Activated CD8-positive, alpha-beta memory T cell treated with anti-CD3 and anti-CD28 coated beads, Interleukin-2, amount 10 ng/mL, durations not matched to agents 7 days and 5 days (primary cell): Measurements from ENCODE around the gene CR1L. TPM values are rescaled to one million over a fixed set of nuclear protein-coding genes. Genes with fewer than 3 reads are reported as not detected.
"Not testable (repeated sequence)": the region's sequence is repeated elsewhere in the genome, so short reads cannot be mapped to it uniquely, and the experiment has no call there.

Experiments
- ATAC-seq: fragments of 150-1000 bp; cut with Tn5 transposase; one replicate; pipeline ENCODE4 v1.10.0; 2021; ENCODE audit warnings: moderate library complexity
- CTCF ChIA-PET: fragments of 350-600 bp; sonication (Branson Sonifier 250); formaldehyde crosslinking; loops from one replicate; lab custom pipeline; 2021; ENCODE audit warnings: antibody characterized with exemption; lab: Charles Lee
- DNase-seq: peaks from one replicate; pipeline ENCODE4 v3.0.0-alpha.2; 2020
- H3K27ac Mint-ChIP-seq: one replicate; pipeline ENCODE4 v1.8.0; 2021; ENCODE audit warnings: mild to moderate bottlenecking, mixed read lengths
- H3K27me3 Mint-ChIP-seq: one replicate; pipeline ENCODE4 v1.8.0; 2021; ENCODE audit warnings: mixed read lengths
- H3K36me3 Mint-ChIP-seq: one replicate; pipeline ENCODE4 v1.8.0; 2021; ENCODE audit warnings: mild to moderate bottlenecking, mixed read lengths
- H3K4me1 Mint-ChIP-seq: one replicate; pipeline ENCODE4 v1.8.0; 2021; ENCODE audit warnings: mixed read lengths
- H3K4me3 Mint-ChIP-seq: one replicate; pipeline ENCODE4 v1.8.0; 2021; ENCODE audit warnings: mild to moderate bottlenecking, moderate library complexity, mixed read lengths
- H3K9me3 Mint-ChIP-seq: one replicate; pipeline ENCODE4 v1.8.0; 2022; ENCODE audit warnings: low read depth, mixed read lengths
- total RNA-seq, 2 experiments: library from RNA; stranded (reverse); gene quantifications; one replicate each; pipeline ENCODE4 v1.2.3, GENCODE V29; 2021

The CR1L gene
- total RNA-seq, 2 experiments from 2014 or later: not detected

- H3K36me3 Mint-ChIP-seq, H3K9me3 Mint-ChIP-seq, H3K4me1 Mint-ChIP-seq, H3K27ac Mint-ChIP-seq, H3K27me3 Mint-ChIP-seq, H3K4me3 Mint-ChIP-seq, ATAC-seq, DNase-seq: not testable (repeated sequence)
- CTCF ChIA-PET: interaction anchor here (1.0 kb wide), 1 partner anchor 84 kb away, joined by 3 read pairs; no protein-coding TSS in a partner anchor
Observed at GRCh38 chr1:207712701-207713100, 67.8 kb downstream of the CR1L start.

GRCh38 chr1:207713529-207713928 is 68.6 kb downstream of the CR1L start:
- H3K4me1 Mint-ChIP-seq: no peaks in the 10 kb centered on the region
- H3K9me3 Mint-ChIP-seq: no peaks in the 10 kb centered on the region
- H3K4me3 Mint-ChIP-seq: no peak overlapping the region
- no peak overlapping the region for H3K27ac Mint-ChIP-seq
- DNase-seq: no peak
- no peak for ATAC-seq
- CTCF ChIA-PET: interaction anchor here (0.6 to 1.0 kb wide), 3 partner anchors 16 to 133 kb away, joined by 3 to 5 read pairs (median 3); no protein-coding TSS in a partner anchor
- no peaks in the 10 kb centered on the region for H3K27me3 Mint-ChIP-seq
- H3K36me3 Mint-ChIP-seq: no peaks in the 10 kb centered on the region

- no peak for DNase-seq
- Mint-ChIP-seq H3K4me3 (no peak overlapping the region), H3K27me3 (no peaks in the 10 kb centered on the region), H3K4me1 (no peaks in the 10 kb centered on the region), H3K9me3 (no peaks in the 10 kb centered on the region), H3K36me3 (no peaks in the 10 kb centered on the region), H3K27ac (no peak overlapping the region)
- CTCF ChIA-PET: no interaction called here
- ATAC-seq: no peak
Observed at GRCh38 chr1:207719234-207719633, 74.3 kb downstream of the CR1L start.

GRCh38 chr1:207728200-207728858 is 83.4 kb downstream of the CR1L start:
- ATAC-seq, H3K9me3 Mint-ChIP-seq, H3K4me3 Mint-ChIP-seq, H3K4me1 Mint-ChIP-seq, H3K27ac Mint-ChIP-seq, H3K36me3 Mint-ChIP-seq, H3K27me3 Mint-ChIP-seq, DNase-seq: not testable (repeated sequence)
- CTCF ChIA-PET: interaction anchor here (0.7 kb wide), 1 partner anchor 943 kb away, joined by 3 read pairs; no protein-coding TSS in a partner anchor

GRCh38 chr1:207737503-207738157 is 92.7 kb downstream of the CR1L start:
- CTCF ChIA-PET: interaction anchor here (1.2 kb wide), 1 partner anchor 60 kb away, joined by 4 read pairs; no protein-coding TSS in a partner anchor

GRCh38 chr1:207738158-207738659 is 93.3 kb downstream of the CR1L start:
- not testable (repeated sequence) for H3K36me3 Mint-ChIP-seq, H3K4me1 Mint-ChIP-seq, H3K4me3 Mint-ChIP-seq, DNase-seq, H3K27me3 Mint-ChIP-seq, H3K27ac Mint-ChIP-seq, ATAC-seq, H3K9me3 Mint-ChIP-seq
- CTCF ChIA-PET: interaction anchor here (1.2 kb wide), 1 partner anchor 59 kb away, joined by 4 read pairs; no protein-coding TSS in a partner anchor

More at GRCh38 chr1:207737503-207738157, 92.7 kb downstream of the CR1L start:
- not testable (repeated sequence) for H3K9me3 Mint-ChIP-seq, H3K27ac Mint-ChIP-seq, ATAC-seq, DNase-seq, H3K4me1 Mint-ChIP-seq, H3K4me3 Mint-ChIP-seq, H3K27me3 Mint-ChIP-seq, H3K36me3 Mint-ChIP-seq

GRCh38 chr1:207740207-207740606 is 95.3 kb downstream of the CR1L start:
- Mint-ChIP-seq H3K36me3 (no peaks in the 10 kb centered on the region), H3K4me1 (no peaks in the 10 kb centered on the region), H3K27ac (no peak overlapping the region), H3K9me3 (no peaks in the 10 kb centered on the region), H3K4me3 (no peak overlapping the region), H3K27me3 (peaks cover 7% of the 10 kb centered on the region)
- DNase-seq (no peak), ATAC-seq (no peak)
- CTCF ChIA-PET: no interaction called here

GRCh38 chr1:207742850-207743555 is 98.1 kb downstream of the CR1L start:
- H3K27ac Mint-ChIP-seq: no peak overlapping the region
- CTCF ChIA-PET: no interaction called here
- H3K4me3 Mint-ChIP-seq: no peak overlapping the region
- H3K9me3 Mint-ChIP-seq: no peaks in the 10 kb centered on the region
- H3K27me3 Mint-ChIP-seq: peaks cover 7% of the 10 kb centered on the region
- H3K36me3 Mint-ChIP-seq: no peaks in the 10 kb centered on the region
- DNase-seq (no peak), ATAC-seq (no peak)
- no peaks in the 10 kb centered on the region for H3K4me1 Mint-ChIP-seq

GRCh38 chr1:207744000-207744534 is 99.1 kb downstream of the CR1L start:
- peaks cover 5% of the 10 kb centered on the region for H3K4me1 Mint-ChIP-seq
- no peak for ATAC-seq
- no peaks in the 10 kb centered on the region for H3K9me3 Mint-ChIP-seq
- H3K4me3 Mint-ChIP-seq: no peak overlapping the region
- H3K36me3 Mint-ChIP-seq: peaks cover 1% of the 10 kb centered on the region
- no peak for DNase-seq
- peaks cover 4% of the 10 kb centered on the region for H3K27me3 Mint-ChIP-seq
- H3K27ac Mint-ChIP-seq: no peak overlapping the region
- CTCF ChIA-PET: interaction anchor here (0.8 to 1.0 kb wide), 2 partner anchors 53 to 117 kb away, joined by 3 to 4 read pairs; no protein-coding TSS in a partner anchor

- Mint-ChIP-seq H3K4me3 (no peak overlapping the region), H3K4me1 (peaks cover 13% of the 10 kb centered on the region), H3K27ac (no peak overlapping the region), H3K9me3 (no peaks in the 10 kb centered on the region), H3K36me3 (peaks cover 1% of the 10 kb centered on the region), H3K27me3 (no peaks in the 10 kb centered on the region)
- DNase-seq (no peak), ATAC-seq (no peak)
- CTCF ChIA-PET: no interaction called here
Observed at GRCh38 chr1:207745285-207745684, 100.4 kb downstream of the CR1L start.

GRCh38 chr1:207745839-207746767 is 101.2 kb downstream of the CR1L start:
- no peaks in the 10 kb centered on the region for H3K9me3 Mint-ChIP-seq
- H3K4me1 Mint-ChIP-seq: peaks cover 20% of the 10 kb centered on the region
- DNase-seq: no peak
- H3K27me3 Mint-ChIP-seq: no peaks in the 10 kb centered on the region
- no peak overlapping the region for H3K4me3 Mint-ChIP-seq
- no peak for ATAC-seq
- CTCF ChIA-PET: no interaction called here
- H3K27ac Mint-ChIP-seq: no peak overlapping the region
- peaks cover 1% of the 10 kb centered on the region for H3K36me3 Mint-ChIP-seq
